PC-9 (cell line): Measurements from ENCODE around the gene OR4C45.

ENCODE experiments used
- CTCF ChIP-seq: fragments of 200-600 bp; sonication (generic); conservative IDR thresholded peaks from 2 replicates; pipeline ENCODE4 v1.6.1; 2017; ENCODE audit warnings: mixed run types, antibody characterized with exemption, mild to moderate bottlenecking, moderate library complexity
- EZH2 ChIP-seq: fragments of 200-600 bp; sonication (generic); IDR thresholded peaks from 2 replicates; pipeline ENCODE4 v1.8.0; 2017; ENCODE audit warnings: antibody characterized with exemption, low read depth

GRCh38 chr11:50075856-50076255 lies 43.2 kb downstream of the OR4C45 start:
- no peak for TF ChIP-seq CTCF
- no peak for TF ChIP-seq EZH2
